ENCODE results near the gene TAF6. TPM values are rescaled to one million over a fixed set of nuclear protein-coding genes. Genes with fewer than 3 reads are reported as not detected.

TAF6 gene
- total RNA-seq, 1 donor from 2014 or later = 39.4 TPM

DNA sequence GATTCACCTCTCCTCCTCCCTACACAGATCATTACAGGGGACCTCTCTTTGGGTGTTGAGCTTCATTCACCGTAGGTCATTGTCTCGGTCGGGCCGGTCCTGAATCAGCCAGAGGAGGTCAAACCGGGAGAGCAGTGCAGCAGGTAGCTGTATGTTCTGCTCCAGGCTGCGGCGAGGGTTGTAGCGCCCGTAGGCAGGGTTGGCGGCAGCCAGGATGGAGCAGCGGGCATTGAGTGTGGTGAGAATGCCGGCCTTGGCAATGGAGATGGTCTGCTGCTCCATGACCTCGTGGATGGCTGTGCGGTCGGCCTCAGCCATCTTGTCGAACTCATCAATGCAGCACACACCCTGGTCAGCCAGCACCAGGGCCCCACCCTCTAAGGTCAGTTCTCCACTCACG lies 23.5 kb downstream of the TAF6 start:
- Histone ChIP-seq H3K9me3 (no peaks in the 10 kb centered on the region), H3K4me3 (no peak overlapping the region), H3K36me3 (peaks cover 88% of the 10 kb centered on the region), H3K27ac (no peak overlapping the region), H3K27me3 (ENCODE audit: low read depth) (no peaks in the 10 kb centered on the region), H3K4me1 (peaks cover 22% of the 10 kb centered on the region)
- DNase-seq (no peak), ATAC-seq (no peak)
- intact Hi-C loops (cut with DNase I) = no loop called here
- TF ChIP-seq, protein P1, sequence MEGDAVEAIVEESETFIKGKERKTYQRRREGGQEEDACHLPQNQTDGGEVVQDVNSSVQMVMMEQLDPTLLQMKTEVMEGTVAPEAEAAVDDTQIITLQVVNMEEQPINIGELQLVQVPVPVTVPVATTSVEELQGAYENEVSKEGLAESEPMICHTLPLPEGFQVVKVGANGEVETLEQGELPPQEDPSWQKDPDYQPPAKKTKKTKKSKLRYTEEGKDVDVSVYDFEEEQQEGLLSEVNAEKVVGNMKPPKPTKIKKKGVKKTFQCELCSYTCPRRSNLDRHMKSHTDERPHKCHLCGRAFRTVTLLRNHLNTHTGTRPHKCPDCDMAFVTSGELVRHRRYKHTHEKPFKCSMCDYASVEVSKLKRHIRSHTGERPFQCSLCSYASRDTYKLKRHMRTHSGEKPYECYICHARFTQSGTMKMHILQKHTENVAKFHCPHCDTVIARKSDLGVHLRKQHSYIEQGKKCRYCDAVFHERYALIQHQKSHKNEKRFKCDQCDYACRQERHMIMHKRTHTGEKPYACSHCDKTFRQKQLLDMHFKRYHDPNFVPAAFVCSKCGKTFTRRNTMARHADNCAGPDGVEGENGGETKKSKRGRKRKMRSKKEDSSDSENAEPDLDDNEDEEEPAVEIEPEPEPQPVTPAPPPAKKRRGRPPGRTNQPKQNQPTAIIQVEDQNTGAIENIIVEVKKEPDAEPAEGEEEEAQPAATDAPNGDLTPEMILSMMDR (IDR thresholded peaks at IDR 0.05) = no peak

DNA sequence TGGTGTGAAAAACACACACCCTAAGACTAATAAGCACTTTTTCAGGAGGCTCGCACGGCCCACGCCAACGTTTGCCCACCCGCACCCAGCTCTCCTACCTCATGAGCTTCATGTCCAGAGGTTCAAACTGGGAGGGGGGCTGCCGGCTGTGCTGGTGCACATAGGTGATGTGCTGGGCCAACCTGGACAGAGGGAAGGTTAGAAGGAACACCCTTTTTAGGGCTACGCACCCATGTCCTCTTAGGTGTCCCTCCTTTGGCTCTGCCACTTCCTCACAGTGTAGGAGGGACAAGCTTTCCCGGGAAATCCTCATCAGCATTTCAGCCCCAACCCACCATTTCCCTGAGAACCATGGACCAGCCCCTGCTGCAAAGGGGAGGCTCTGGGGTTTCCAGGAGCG lies 23.9 kb downstream of the TAF6 start:
- no peaks in the 10 kb centered on the region for H3K27me3 ChIP-seq (ENCODE audit: low read depth)
- TF ChIP-seq, protein P1 (IDR thresholded peaks at IDR 0.05) = no peak
- no peaks in the 10 kb centered on the region for H3K9me3 ChIP-seq
- no peak overlapping the region for H3K27ac ChIP-seq
- H3K4me1 ChIP-seq = peaks cover 23% of the 10 kb centered on the region
- peaks cover 92% of the 10 kb centered on the region for H3K36me3 ChIP-seq
- ATAC-seq (no peak), DNase-seq (no peak)
- H3K4me3 ChIP-seq = no peak overlapping the region
- intact Hi-C loops (cut with DNase I) = no loop called here

GRCh38 chr7:100093925-100094486 lies 25.2 kb downstream of the TAF6 start:
- no peaks in the 10 kb centered on the region for H3K27me3 ChIP-seq (ENCODE audit: low read depth)
- peaks cover 23% of the 10 kb centered on the region for H3K4me1 ChIP-seq
- TF ChIP-seq, protein P1 (IDR thresholded peaks at IDR 0.05) = no peak
- H3K36me3 ChIP-seq = peaks cover 87% of the 10 kb centered on the region
- DNase-seq = no peak
- H3K27ac ChIP-seq = no peak overlapping the region
- no peaks in the 10 kb centered on the region for H3K9me3 ChIP-seq
- ATAC-seq = no peak
- intact Hi-C loops (cut with DNase I) = no loop called here
- H3K4me3 ChIP-seq = no peak overlapping the region

- ATAC-seq = no peak
- intact Hi-C loops (cut with DNase I) = no loop called here
Observed at GRCh38 chr7:100093498-100093897, 25.7 kb downstream of the TAF6 start.

GRCh38 chr7:100093054-100093453 lies 26.1 kb downstream of the TAF6 start:
- Histone ChIP-seq H3K27me3 (ENCODE audit: low read depth) (no peaks in the 10 kb centered on the region), H3K27ac (no peak overlapping the region), H3K4me1 (peaks cover 24% of the 10 kb centered on the region), H3K9me3 (no peaks in the 10 kb centered on the region), H3K36me3 (peaks cover 77% of the 10 kb centered on the region), H3K4me3 (no peak overlapping the region)
- ATAC-seq (no peak), DNase-seq (no peak)
- TF ChIP-seq, protein P1 (IDR thresholded peaks at IDR 0.05) = no peak
- intact Hi-C loops (cut with DNase I) = no loop called here

More at GRCh38 chr7:100093498-100093897, 25.7 kb downstream of the TAF6 start:
- TF ChIP-seq, protein P1 (IDR thresholded peaks at IDR 0.05) = no peak
- peaks cover 82% of the 10 kb centered on the region for H3K36me3 ChIP-seq
- peaks cover 23% of the 10 kb centered on the region for H3K4me1 ChIP-seq
- H3K4me3 ChIP-seq = no peak overlapping the region
- H3K9me3 ChIP-seq = no peaks in the 10 kb centered on the region
- H3K27me3 ChIP-seq (ENCODE audit: low read depth) = no peaks in the 10 kb centered on the region
- no peak overlapping the region for H3K27ac ChIP-seq
- DNase-seq = no peak

Data from lower lobe of right lung (tissue), 2 donors.